Right atrium auricular region (tissue), 2 donors: ENCODE results near the gene LYPLAL1. TPM values are rescaled to one million over a fixed set of nuclear protein-coding genes. Genes with fewer than 3 reads are reported as not detected.
"Not testable (repeated sequence)": the region's sequence is repeated elsewhere in the genome, so short reads cannot be mapped to it uniquely, and the experiment has no call there.

Experiments
- DNase-seq: peaks from one replicate; pipeline ENCODE4 v3.0.0-alpha.2; 2019; ENCODE audit warnings: low spot score
- H3K27ac ChIP-seq, 2 donors: fragments of 200-600 bp; sonication (generic); 1 replicate in 1 of 2; 2 replicates in 1 of 2; pipeline ENCODE4 v1.5.1; 2016 to 2019
- H3K27me3 ChIP-seq, 2 donors: fragments of 200-600 bp; sonication (generic); one replicate each; pipeline versions ENCODE4 v1.5.1 to v1.6.0; 2017 to 2019
- H3K36me3 ChIP-seq: fragments of 200-600 bp; sonication (generic); one replicate; pipeline ENCODE4 v1.5.1; 2016
- H3K4me1 ChIP-seq, 2 donors: fragments of 200-600 bp; sonication (generic); one replicate each; pipeline versions ENCODE4 v1.5.1 to v1.6.0; 2017 to 2019
- H3K4me3 ChIP-seq, 2 donors: fragments of 200-600 bp; sonication (generic); 1 replicate in 1 of 2; 2 replicates in 1 of 2; pipeline ENCODE4 v1.5.1; 2017 to 2019; ENCODE audit warnings: mild to moderate bottlenecking in 1 of 2, moderate library complexity in 1 of 2
- H3K9me3 ChIP-seq, 2 donors: fragments of 200-600 bp; sonication (generic); one replicate each; pipeline ENCODE4 v1.5.1; 2019
- total RNA-seq, 2 donors: library from RNA; depleted of rRNA; stranded (reverse); fragments of >200 nt; gene quantifications; one replicate each; pipeline ENCODE4 v1.1.0, GENCODE V29; 2016
- TF ChIP-seq, protein P1 (sequence below), 2 donors: fragments of 200-600 bp; sonication (generic); IDR thresholded peaks; one replicate each; pipeline ENCODE4 v1.5.1; 2019; ENCODE audit warnings: antibody characterized with exemption in 2 of 2

Gene LYPLAL1
- total RNA-seq, 2 donors from 2014 or later: 32.6 to 35.9 TPM

DNA sequence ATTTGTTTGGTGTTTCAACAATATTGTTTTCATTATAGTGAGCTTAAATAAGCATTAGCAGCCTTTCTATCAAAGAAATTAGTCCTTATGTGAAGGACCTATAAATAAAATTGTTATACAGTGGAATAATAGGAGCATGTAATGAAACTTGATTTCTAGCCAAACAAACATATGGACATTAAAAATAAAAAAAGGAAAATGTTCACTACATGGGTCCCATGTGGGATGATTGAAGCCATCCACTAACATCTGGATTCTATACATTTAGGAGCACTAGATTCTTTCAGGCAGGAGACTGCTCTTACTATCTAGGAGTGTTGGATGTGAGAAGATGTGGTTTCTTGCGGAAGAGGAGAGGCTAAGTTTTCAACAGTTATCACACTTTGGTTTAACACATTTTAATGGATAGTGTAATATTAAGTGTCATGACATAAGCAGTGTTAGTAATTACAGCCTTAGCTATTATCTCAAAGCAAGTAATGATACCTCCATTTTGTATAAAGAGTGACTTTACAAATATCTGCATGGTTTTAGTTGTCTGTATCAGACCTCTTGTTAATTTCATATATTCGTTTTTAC, 62.3 kb downstream of the LYPLAL1 start:
- Histone ChIP-seq H3K36me3 (no peaks in the 10 kb centered on the region), H3K27ac (no peak overlapping the region), H3K4me1 (no peaks in the 10 kb centered on the region), H3K27me3 (no peaks in the 10 kb centered on the region), H3K9me3 (no peaks in the 10 kb centered on the region), H3K4me3 (no peak overlapping the region)
- no peak for DNase-seq
- TF ChIP-seq, protein P1, sequence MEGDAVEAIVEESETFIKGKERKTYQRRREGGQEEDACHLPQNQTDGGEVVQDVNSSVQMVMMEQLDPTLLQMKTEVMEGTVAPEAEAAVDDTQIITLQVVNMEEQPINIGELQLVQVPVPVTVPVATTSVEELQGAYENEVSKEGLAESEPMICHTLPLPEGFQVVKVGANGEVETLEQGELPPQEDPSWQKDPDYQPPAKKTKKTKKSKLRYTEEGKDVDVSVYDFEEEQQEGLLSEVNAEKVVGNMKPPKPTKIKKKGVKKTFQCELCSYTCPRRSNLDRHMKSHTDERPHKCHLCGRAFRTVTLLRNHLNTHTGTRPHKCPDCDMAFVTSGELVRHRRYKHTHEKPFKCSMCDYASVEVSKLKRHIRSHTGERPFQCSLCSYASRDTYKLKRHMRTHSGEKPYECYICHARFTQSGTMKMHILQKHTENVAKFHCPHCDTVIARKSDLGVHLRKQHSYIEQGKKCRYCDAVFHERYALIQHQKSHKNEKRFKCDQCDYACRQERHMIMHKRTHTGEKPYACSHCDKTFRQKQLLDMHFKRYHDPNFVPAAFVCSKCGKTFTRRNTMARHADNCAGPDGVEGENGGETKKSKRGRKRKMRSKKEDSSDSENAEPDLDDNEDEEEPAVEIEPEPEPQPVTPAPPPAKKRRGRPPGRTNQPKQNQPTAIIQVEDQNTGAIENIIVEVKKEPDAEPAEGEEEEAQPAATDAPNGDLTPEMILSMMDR (IDR thresholded peaks at IDR 0.05): no peak

DNA sequence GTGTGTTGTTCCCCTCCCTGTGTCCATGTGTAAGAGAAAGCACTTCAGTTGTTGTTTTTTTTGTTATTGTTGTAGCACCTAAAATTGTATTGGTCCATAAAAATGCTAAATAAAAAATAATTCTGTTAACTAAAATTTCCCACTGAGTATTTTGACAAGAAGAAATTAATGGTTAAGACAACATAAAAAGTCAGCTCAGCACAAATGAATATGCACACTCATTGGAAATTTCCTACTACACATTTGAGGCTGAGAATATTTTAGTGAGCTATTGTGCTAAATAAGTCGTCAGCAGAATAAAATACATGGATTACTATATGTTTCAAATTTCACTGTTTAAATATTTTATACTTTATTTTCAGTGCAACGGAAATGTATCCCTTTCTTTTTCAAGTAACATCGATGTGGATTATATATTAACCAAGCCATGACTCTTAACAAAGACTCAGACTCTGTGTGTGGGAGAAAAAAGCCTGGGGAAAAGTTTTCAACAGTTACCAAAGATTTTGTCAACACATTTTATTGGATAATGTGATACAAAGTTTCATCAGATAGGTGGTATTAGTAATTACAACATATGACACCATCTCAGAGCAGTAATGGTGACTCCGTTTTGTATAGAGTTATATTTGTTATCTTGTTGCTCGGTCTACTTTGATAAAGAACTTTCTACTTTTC, 63.4 kb downstream of the LYPLAL1 start:
- no peak for DNase-seq

DNA sequence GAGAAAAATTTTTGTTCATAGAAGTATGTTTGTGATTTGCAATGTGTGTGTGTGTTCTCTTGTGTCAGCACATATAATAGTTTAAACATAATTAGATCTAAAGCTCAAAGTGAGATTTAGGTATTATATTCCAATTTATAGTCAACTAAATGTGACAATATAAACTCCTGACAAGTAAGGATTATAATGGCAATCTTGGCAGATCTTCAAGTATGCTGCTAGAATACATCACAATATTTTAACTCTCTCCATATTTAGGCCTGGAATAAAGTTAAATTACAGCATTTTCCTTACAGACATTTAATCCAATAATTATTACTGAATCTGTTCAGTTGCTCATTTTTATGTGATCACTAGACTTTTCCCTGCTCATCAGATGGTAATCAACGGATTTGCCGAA, 65.8 kb downstream of the LYPLAL1 start:
- no peak overlapping the region for H3K4me3 ChIP-seq
- no peaks in the 10 kb centered on the region for H3K27me3 ChIP-seq
- H3K4me1 ChIP-seq: no peaks in the 10 kb centered on the region
- DNase-seq: no peak
- no peaks in the 10 kb centered on the region for H3K9me3 ChIP-seq
- TF ChIP-seq, protein P1 (IDR thresholded peaks at IDR 0.05): no peak
- H3K36me3 ChIP-seq: no peaks in the 10 kb centered on the region
- H3K27ac ChIP-seq: no peak overlapping the region

More for the DNA sequence above, 63.4 kb downstream of the LYPLAL1 start:
- H3K9me3 ChIP-seq: no peaks in the 10 kb centered on the region
- H3K27ac ChIP-seq: no peak overlapping the region
- TF ChIP-seq, protein P1 (IDR thresholded peaks at IDR 0.05): no peak
- H3K36me3 ChIP-seq: no peaks in the 10 kb centered on the region
- H3K27me3 ChIP-seq: no peaks in the 10 kb centered on the region
- no peak overlapping the region for H3K4me3 ChIP-seq
- H3K4me1 ChIP-seq: no peaks in the 10 kb centered on the region

DNA sequence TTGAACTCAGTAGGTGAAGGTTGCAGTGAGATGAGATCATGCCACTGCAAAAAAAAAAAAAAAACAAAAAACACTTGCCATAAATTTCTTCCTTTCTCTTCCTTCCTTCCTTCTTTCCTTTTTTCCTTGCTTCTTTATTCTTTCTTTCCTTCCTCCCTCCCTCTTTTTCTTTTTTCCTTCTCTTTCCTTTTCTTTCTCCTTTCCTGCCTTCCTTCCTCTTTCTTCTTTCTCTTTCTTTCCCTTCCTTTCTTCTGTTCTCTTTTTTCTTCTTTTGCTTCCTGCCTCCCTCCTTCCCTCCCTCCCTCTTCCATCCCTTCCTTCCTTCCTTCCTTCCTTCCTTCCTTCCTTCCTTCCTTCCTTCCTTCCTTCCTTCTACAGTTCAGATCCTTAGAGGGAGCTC, 71.2 kb downstream of the LYPLAL1 start:
- H3K36me3 ChIP-seq: no peaks in the 10 kb centered on the region
- H3K4me3 ChIP-seq: no peak overlapping the region
- H3K27ac ChIP-seq: no peak overlapping the region
- H3K27me3 ChIP-seq: no peaks in the 10 kb centered on the region
- no peak for DNase-seq
- no peaks in the 10 kb centered on the region for H3K4me1 ChIP-seq
- TF ChIP-seq, protein P1 (IDR thresholded peaks at IDR 0.05): no peak
- no peaks in the 10 kb centered on the region for H3K9me3 ChIP-seq

DNA sequence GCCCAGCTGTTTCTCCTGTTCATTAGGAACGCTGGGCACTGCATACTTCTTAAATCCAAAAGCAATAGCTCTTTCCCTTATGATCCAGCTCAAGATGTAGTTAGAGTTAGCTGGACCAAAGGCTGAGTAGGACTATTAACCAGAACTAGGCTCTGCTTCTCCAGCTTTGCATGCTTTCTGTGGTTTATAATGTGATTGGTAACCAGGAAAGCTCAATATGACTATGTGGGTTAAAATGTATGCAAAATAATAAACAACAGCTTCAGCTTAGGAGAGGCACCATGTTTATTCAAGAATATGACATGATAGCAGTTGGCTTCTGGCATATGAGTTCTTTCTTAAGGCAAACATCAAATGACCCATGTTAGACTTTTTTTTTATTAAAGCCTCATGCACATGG, 73.8 kb downstream of the LYPLAL1 start:
- Histone ChIP-seq H3K4me1 (no peaks in the 10 kb centered on the region), H3K36me3 (no peaks in the 10 kb centered on the region), H3K27ac (no peak overlapping the region), H3K4me3 (no peak overlapping the region), H3K27me3 (no peaks in the 10 kb centered on the region), H3K9me3 (no peaks in the 10 kb centered on the region)
- DNase-seq: no peak
- TF ChIP-seq, protein P1 (IDR thresholded peaks at IDR 0.05): no peak

DNA sequence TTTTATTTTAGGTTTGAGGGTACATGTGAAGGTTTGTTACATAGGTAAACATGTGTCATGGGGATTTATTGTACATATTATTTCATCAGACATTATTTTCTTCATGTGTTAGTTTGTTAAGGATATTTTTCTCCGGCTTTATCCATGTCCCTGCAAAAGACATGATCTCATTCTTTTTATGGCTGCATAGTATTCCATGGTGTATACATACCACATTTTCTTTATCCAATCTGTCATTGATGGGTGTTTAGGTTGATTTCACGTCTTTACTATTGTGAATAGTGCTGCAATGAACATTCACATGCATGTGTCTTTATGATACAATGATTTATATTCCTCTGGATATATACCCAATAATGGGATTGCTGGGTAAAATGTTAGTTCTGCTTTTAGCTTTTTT, 76.8 kb downstream of the LYPLAL1 start:
- not testable (repeated sequence) for DNase-seq, H3K36me3 ChIP-seq, H3K27ac ChIP-seq, H3K4me3 ChIP-seq, H3K4me1 ChIP-seq, H3K27me3 ChIP-seq, H3K9me3 ChIP-seq
